Astrocyte (in vitro differentiated cells and primary cell): ENCODE results near the gene ZNHIT3. TPM values are rescaled to one million over a fixed set of nuclear protein-coding genes. Genes with fewer than 3 reads are reported as not detected.
"Not testable (repeated sequence)": the region's sequence is repeated elsewhere in the genome, so short reads cannot be mapped to it uniquely, and the experiment has no call there.

ENCODE experiments used
- DNase-seq: peaks from one replicate; pipeline ENCODE4 v3.0.0-alpha.2; 2010; ENCODE audit warnings: low read depth
- FAIRE-seq: peaks from 2 replicates; lab custom pipeline; 2011; peaks lifted over from hg19 to GRCh38; lab: Jason Lieb, UNC
- H2AFZ ChIP-seq: 2 replicates; pipeline ENCODE4 v1.6.0; 2012; ENCODE audit warnings: low read depth, low read length, inconsistent platforms
- H3K27ac ChIP-seq: 2 replicates; pipeline ENCODE4 v1.5.1; 2011; ENCODE audit warnings: low read depth, low read length, inconsistent platforms
- H3K27me3 ChIP-seq: 2 replicates; pipeline ENCODE4 v1.6.0; 2011; ENCODE audit warnings: low read length, inconsistent platforms; ENCODE audit not compliant: insufficient read depth
- H3K36me3 ChIP-seq: 2 replicates; pipeline ENCODE4 v1.5.1; 2011; ENCODE audit warnings: low read length, inconsistent platforms; ENCODE audit not compliant: insufficient read depth
- H3K4me1 ChIP-seq: 2 replicates; pipeline ENCODE4 v1.5.1; 2011; ENCODE audit warnings: low read length, inconsistent platforms; ENCODE audit not compliant: insufficient read depth
- H3K4me2 ChIP-seq: 2 replicates; pipeline ENCODE4 v1.6.0; 2012; ENCODE audit warnings: low read length, inconsistent platforms
- H3K4me3 ChIP-seq: 2 replicates; pipeline ENCODE4 v1.5.1; 2011; ENCODE audit warnings: low read depth, mild to moderate bottlenecking, low read length, inconsistent platforms; ENCODE audit not compliant: insufficient read depth
- H3K79me2 ChIP-seq: 2 replicates; pipeline ENCODE4 v1.6.0; 2012; ENCODE audit warnings: mild to moderate bottlenecking, low read length, inconsistent platforms; ENCODE audit not compliant: insufficient read depth
- H3K9ac ChIP-seq: 2 replicates; pipeline ENCODE4 v1.6.0; 2012; ENCODE audit warnings: mild to moderate bottlenecking, low read length, inconsistent platforms
- H3K9me3 ChIP-seq: 2 replicates; pipeline ENCODE4 v1.5.1; 2012; ENCODE audit warnings: low read depth, mild to moderate bottlenecking, low read length, inconsistent platforms; ENCODE audit not compliant: insufficient read depth
- H4K20me1 ChIP-seq: 2 replicates; pipeline ENCODE4 v1.6.0; 2012; ENCODE audit warnings: low read length, inconsistent platforms; ENCODE audit not compliant: insufficient read depth
- H3K27ac Mint-ChIP-seq: one replicate; pipeline ENCODE4 v1.8.0; 2021; ENCODE audit warnings: mild to moderate bottlenecking, mixed read lengths; ENCODE audit not compliant: unreplicated experiment
- H3K27me3 Mint-ChIP-seq: one replicate; pipeline ENCODE4 v1.8.0; 2021; ENCODE audit warnings: low read depth, mixed read lengths; ENCODE audit not compliant: unreplicated experiment
- H3K36me3 Mint-ChIP-seq: one replicate; pipeline ENCODE4 v1.8.0; 2021; ENCODE audit warnings: low read depth, mixed read lengths; ENCODE audit not compliant: unreplicated experiment
- H3K4me1 Mint-ChIP-seq: one replicate; pipeline ENCODE4 v1.8.0; 2021; ENCODE audit warnings: low read depth, mixed read lengths; ENCODE audit not compliant: unreplicated experiment
- H3K4me3 Mint-ChIP-seq: one replicate; pipeline ENCODE4 v1.8.0; 2021; ENCODE audit warnings: mild to moderate bottlenecking, moderate library complexity, mixed read lengths; ENCODE audit not compliant: unreplicated experiment
- H3K9me3 Mint-ChIP-seq: one replicate; pipeline ENCODE4 v1.8.0; 2021; ENCODE audit warnings: mild to moderate bottlenecking, mixed read lengths; ENCODE audit not compliant: unreplicated experiment
- EZH2 ChIP-seq: IDR thresholded peaks from 2 replicates; pipeline ENCODE4 v1.6.1; 2012; ENCODE audit warnings: mild to moderate bottlenecking, low read length, inconsistent platforms; ENCODE audit not compliant: insufficient read depth
- total RNA-seq: library from RNA; stranded (reverse); gene quantifications from 2 replicates; pipeline ENCODE4 v1.2.1, GENCODE V29; 2021
- TF ChIP-seq, protein P1 (sequence below): IDR thresholded peaks from 2 replicates; pipeline ENCODE4 v1.5.1; 2011; ENCODE audit warnings: low read depth, mild to moderate bottlenecking, inconsistent platforms, low read length, moderate library complexity; ENCODE audit not compliant: insufficient read depth

ZNHIT3 gene
- total RNA-seq, 1 donor from 2014 or later, result 29.4 TPM

DNA sequence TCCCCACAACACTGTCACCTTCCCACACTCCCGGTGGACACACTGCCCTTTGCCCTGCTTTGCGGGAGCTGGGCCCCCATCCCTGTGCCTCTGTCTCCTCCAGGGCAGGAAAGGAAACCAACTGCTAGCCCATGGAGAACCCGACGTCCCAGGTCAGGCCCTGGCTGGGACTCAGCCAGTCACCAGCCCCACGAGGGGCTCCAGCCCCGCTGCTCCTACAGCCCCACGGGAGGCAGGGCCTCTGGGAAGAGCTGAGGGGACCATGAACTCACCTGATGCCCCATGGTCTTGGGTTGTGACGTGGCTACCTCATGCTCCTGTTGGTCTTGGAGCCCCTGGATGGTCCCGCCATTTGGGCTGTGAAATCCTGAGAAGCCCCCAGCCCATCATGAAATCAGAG lies 33.6 kb upstream of the ZNHIT3 start:
- H3K4me3 ChIP-seq, H3K27me3 ChIP-seq, H3K9me3 ChIP-seq, H3K9ac ChIP-seq, H4K20me1 ChIP-seq, H2AFZ ChIP-seq, H3K79me2 ChIP-seq, H3K36me3 ChIP-seq, FAIRE-seq, H3K27me3 Mint-ChIP-seq, H3K27ac Mint-ChIP-seq, H3K4me3 Mint-ChIP-seq, H3K9me3 Mint-ChIP-seq, H3K4me1 ChIP-seq, H3K4me1 Mint-ChIP-seq, H3K36me3 Mint-ChIP-seq, DNase-seq, H3K4me2 ChIP-seq, H3K27ac ChIP-seq: not testable (repeated sequence)

DNA sequence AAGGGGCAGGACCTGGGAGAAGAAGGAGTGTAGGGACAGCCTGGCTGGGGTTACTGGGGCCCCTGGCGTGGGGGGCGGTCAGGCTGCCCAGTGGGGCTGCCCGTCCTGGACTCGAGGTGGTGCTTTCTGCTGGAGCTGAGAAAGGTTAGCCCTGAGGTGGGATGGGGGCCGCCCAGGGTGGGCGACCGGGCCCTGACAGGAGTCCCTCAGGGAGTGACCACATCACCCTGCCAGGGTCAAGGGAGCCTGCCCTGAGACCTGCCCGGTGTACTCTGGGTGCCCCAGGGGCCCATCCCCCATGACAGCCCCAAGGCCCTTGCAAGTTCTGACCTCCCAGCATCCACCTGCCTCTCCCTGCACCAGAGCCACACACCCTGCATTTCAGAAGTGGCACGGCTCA lies 28.8 kb upstream of the ZNHIT3 start:
- not testable (repeated sequence) for H3K4me3 Mint-ChIP-seq, H3K4me2 ChIP-seq, H3K27ac Mint-ChIP-seq, FAIRE-seq, H3K4me1 Mint-ChIP-seq, H3K4me3 ChIP-seq, H3K27me3 ChIP-seq, H3K9ac ChIP-seq, H3K36me3 ChIP-seq, H3K4me1 ChIP-seq, H3K36me3 Mint-ChIP-seq, H3K79me2 ChIP-seq, H3K9me3 Mint-ChIP-seq, H3K9me3 ChIP-seq, DNase-seq, H4K20me1 ChIP-seq, H3K27ac ChIP-seq, H2AFZ ChIP-seq
- peaks cover 31% of the 10 kb centered on the region for H3K27me3 Mint-ChIP-seq

DNA sequence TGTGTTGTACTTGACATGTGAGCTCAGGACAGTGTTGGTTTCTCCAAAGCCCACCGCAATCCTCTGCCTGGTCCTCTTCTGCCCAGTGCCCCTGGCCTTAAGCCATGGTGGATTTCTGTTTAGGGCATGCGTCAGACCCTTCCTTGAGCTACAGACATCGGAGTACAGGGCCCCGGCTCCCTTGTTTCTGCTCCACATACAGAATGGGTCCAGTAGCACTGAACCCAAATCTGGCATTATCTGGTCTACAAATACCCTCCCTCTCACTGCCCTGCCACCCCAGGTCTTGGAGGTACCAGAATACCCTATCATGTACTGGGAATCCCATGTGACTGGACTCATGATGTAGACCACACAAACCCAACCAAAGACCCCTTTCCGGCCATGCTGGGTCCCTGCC lies 27.4 kb upstream of the ZNHIT3 start:
- FAIRE-seq (no peak), DNase-seq (no peak)
- H3K27me3 ChIP-seq, result no peaks in the 10 kb centered on the region
- Mint-ChIP-seq H3K4me1 (no peaks in the 10 kb centered on the region), H3K9me3 (peaks cover 7% of the 10 kb centered on the region), H3K36me3 (no peaks in the 10 kb centered on the region), H3K27ac (no peak overlapping the region), H3K4me3 (no peak overlapping the region), H3K27me3 (peaks cover 38% of the 10 kb centered on the region)
- no peak overlapping the region for H2AFZ ChIP-seq
- H3K9me3 ChIP-seq, result no peaks in the 10 kb centered on the region
- H3K36me3 ChIP-seq, result no peaks in the 10 kb centered on the region
- no peaks in the 10 kb centered on the region for H3K79me2 ChIP-seq
- H3K9ac ChIP-seq, result no peak overlapping the region
- TF ChIP-seq, protein P1, sequence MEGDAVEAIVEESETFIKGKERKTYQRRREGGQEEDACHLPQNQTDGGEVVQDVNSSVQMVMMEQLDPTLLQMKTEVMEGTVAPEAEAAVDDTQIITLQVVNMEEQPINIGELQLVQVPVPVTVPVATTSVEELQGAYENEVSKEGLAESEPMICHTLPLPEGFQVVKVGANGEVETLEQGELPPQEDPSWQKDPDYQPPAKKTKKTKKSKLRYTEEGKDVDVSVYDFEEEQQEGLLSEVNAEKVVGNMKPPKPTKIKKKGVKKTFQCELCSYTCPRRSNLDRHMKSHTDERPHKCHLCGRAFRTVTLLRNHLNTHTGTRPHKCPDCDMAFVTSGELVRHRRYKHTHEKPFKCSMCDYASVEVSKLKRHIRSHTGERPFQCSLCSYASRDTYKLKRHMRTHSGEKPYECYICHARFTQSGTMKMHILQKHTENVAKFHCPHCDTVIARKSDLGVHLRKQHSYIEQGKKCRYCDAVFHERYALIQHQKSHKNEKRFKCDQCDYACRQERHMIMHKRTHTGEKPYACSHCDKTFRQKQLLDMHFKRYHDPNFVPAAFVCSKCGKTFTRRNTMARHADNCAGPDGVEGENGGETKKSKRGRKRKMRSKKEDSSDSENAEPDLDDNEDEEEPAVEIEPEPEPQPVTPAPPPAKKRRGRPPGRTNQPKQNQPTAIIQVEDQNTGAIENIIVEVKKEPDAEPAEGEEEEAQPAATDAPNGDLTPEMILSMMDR, result no peak
- no peak for TF ChIP-seq EZH2
- H3K4me2 ChIP-seq, result no peak overlapping the region
- H4K20me1 ChIP-seq, result no peaks in the 10 kb centered on the region
- no peak overlapping the region for H3K27ac ChIP-seq
- H3K4me3 ChIP-seq, result no peak overlapping the region
- no peaks in the 10 kb centered on the region for H3K4me1 ChIP-seq

DNA sequence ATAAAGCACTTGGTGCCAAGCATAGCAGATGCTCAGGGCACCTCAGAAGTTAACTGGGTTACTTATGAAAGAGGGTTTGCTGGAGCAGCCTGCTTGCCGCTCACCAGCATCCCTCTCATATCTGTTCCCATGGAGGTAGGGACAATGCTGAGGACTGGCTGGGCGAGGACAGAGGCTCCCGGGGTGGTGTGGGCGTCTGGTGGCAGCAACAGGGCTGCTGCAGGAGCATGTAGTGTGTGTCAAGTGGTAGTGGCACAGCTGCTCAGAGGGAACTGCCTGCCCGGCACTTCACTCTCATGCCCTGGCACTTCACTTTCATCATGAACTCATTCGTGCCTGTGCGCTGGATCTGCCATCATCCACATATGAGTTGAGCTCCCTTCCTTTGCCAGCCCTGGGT lies 26.9 kb upstream of the ZNHIT3 start:
- FAIRE-seq (no peak), DNase-seq (no peak)
- H3K36me3 ChIP-seq, result no peaks in the 10 kb centered on the region
- no peak overlapping the region for H3K4me3 Mint-ChIP-seq
- H3K4me3 ChIP-seq, result no peak overlapping the region
- H3K9ac ChIP-seq, result no peak overlapping the region
- H3K27ac ChIP-seq, result no peak overlapping the region
- H3K4me1 ChIP-seq, result no peaks in the 10 kb centered on the region
- no peaks in the 10 kb centered on the region for H3K9me3 ChIP-seq
- no peaks in the 10 kb centered on the region for H3K79me2 ChIP-seq
- H2AFZ ChIP-seq, result no peak overlapping the region
- H3K4me2 ChIP-seq, result no peak overlapping the region
- no peaks in the 10 kb centered on the region for H4K20me1 ChIP-seq
- no peaks in the 10 kb centered on the region for H3K4me1 Mint-ChIP-seq
- no peaks in the 10 kb centered on the region for H3K27me3 ChIP-seq
- no peaks in the 10 kb centered on the region for H3K36me3 Mint-ChIP-seq
- H3K9me3 Mint-ChIP-seq, result peaks cover 7% of the 10 kb centered on the region
- H3K27me3 Mint-ChIP-seq, result peaks cover 38% of the 10 kb centered on the region
- no peak for TF ChIP-seq EZH2
- TF ChIP-seq, protein P1, result no peak
- H3K27ac Mint-ChIP-seq, result no peak overlapping the region
